HepG2 (cell line): ENCODE results near the gene CYP21A2. TPM values are rescaled to one million over a fixed set of nuclear protein-coding genes. Genes with fewer than 3 reads are reported as not detected.

ENCODE experiments used
- AGO1 ChIP-seq: fragments of 200-400 bp; formaldehyde crosslinking; IDR thresholded peaks from 2 replicates; pipeline ENCODE4 v1.6.1; 2017; ENCODE audit warnings: mild to moderate bottlenecking, low read depth, low read length, moderate library complexity; ENCODE audit not compliant: poor library complexity, severe bottlenecking
- ATF7-NPFF ChIP-seq: sonication (generic); formaldehyde crosslinking; IDR thresholded peaks from 2 replicates; pipeline ENCODE4 v1.8.1; 2023; ENCODE audit warnings: mild to moderate bottlenecking, low read depth, missing genetic modification reagents, moderate library complexity
- CSRNP2 ChIP-seq: sonication (generic); formaldehyde crosslinking; conservative IDR thresholded peaks from 2 replicates; pipeline ENCODE4 v1.8.0; 2022; ENCODE audit warnings: low read depth, missing genetic modification reagents
- GATA4 ChIP-seq: sonication (generic); IDR thresholded peaks from 2 replicates; pipeline ENCODE4 v1.6.1; 2016; ENCODE audit warnings: antibody characterized with exemption, low read depth, borderline replicate concordance
- GTF3A ChIP-seq: sonication (generic); formaldehyde crosslinking; conservative IDR thresholded peaks from 2 replicates; pipeline ENCODE4 v1.4.0; 2020; ENCODE audit warnings: mild to moderate bottlenecking, missing genetic modification reagents
- HMG20B ChIP-seq: conservative IDR thresholded peaks from 2 replicates; pipeline ENCODE4 v1.6.1; 2016; ENCODE audit warnings: missing genetic modification reagents, missing compliant biosample characterization
- ISL2 ChIP-seq: sonication (generic); formaldehyde crosslinking; IDR thresholded peaks from 2 replicates; pipeline ENCODE4 v1.5.0; 2020; ENCODE audit warnings: missing genetic modification reagents
- LCORL ChIP-seq, 2 experiments: fragments of 450-650 bp in 1 of 2; sonication (generic) in 1 of 2; formaldehyde crosslinking in 1 of 2; IDR thresholded peaks; 2 replicates each; pipeline versions ENCODE4 v1.5.0 to v1.6.1; 2017 to 2020; ENCODE audit warnings: antibody characterized with exemption in 1 of 2, missing genetic modification reagents in 1 of 2
- ZHX2 ChIP-seq, 2 experiments: sonication (generic) in 1 of 2; formaldehyde crosslinking in 1 of 2; IDR thresholded peaks; 2 replicates each; pipeline versions ENCODE4 v1.6.1 to v1.9.0; 2014 to 2022; ENCODE audit warnings: antibody characterized with exemption in 1 of 2, borderline replicate concordance in 1 of 2, inconsistent platforms in 1 of 2, low read depth in 1 of 2, missing genetic modification reagents in 1 of 2
- ZMYM3 ChIP-seq: sonication (generic); formaldehyde crosslinking; IDR thresholded peaks from 2 replicates; pipeline ENCODE4 v1.5.1; 2020; ENCODE audit warnings: mild to moderate bottlenecking, missing genetic modification reagents
- ZNF329 ChIP-seq: sonication (generic); formaldehyde crosslinking; IDR thresholded peaks from 2 replicates; pipeline ENCODE4 v1.9.0; 2021; ENCODE audit warnings: low read depth, mild to moderate bottlenecking, missing genetic modification reagents
- ZNF362 ChIP-seq: sonication (generic); formaldehyde crosslinking; IDR thresholded peaks from 2 replicates; pipeline ENCODE4 v1.4.0; 2020; ENCODE audit warnings: missing genetic modification reagents, mild to moderate bottlenecking, borderline replicate concordance
- ZNF597 ChIP-seq: sonication (generic); formaldehyde crosslinking; IDR thresholded peaks from 2 replicates; pipeline ENCODE4 v1.5.0; 2020; ENCODE audit warnings: missing genetic modification reagents
- ZNF746 ChIP-seq: sonication (generic); formaldehyde crosslinking; IDR thresholded peaks from 2 replicates; pipeline ENCODE4 v1.8.0; 2022; ENCODE audit warnings: mild to moderate bottlenecking, missing genetic modification reagents
- ZNF75D ChIP-seq: sonication (generic); formaldehyde crosslinking; IDR thresholded peaks from 2 replicates; pipeline ENCODE4 v1.8.1; 2023; ENCODE audit warnings: missing genetic modification reagents, mild to moderate bottlenecking, borderline replicate concordance
- polyA plus RNA-seq, 8 experiments: library from polyadenylated mRNA; depleted of rRNA in 3 of 8; stranded (reverse) in 7 of 8; unstranded in 1 of 8; fragments of >200 nt; fragmentation: Illumina TruSeq in 4 of 8; extraction: Trizol in 4 of 8; gene quantifications; 2 replicates each; pipeline versions ENCODE4 v1.2.1 to v1.2.3, GENCODE V29; 2011 to 2016; ENCODE audit warnings: low read depth in 4 of 8, missing spikeins in 1 of 8, mixed read lengths in 1 of 8; ENCODE audit not compliant: insufficient read depth in 1 of 8
- total RNA-seq, 5 experiments: library from RNA; depleted of rRNA; stranded (reverse); fragments of >200 nt; fragmentation: Illumina TruSeq; extraction: Trizol; gene quantifications; 2 replicates each; pipeline ENCODE4 v1.2.3, GENCODE V29; 2016; ENCODE audit warnings: low read depth in 1 of 5

Gene CYP21A2
- total and polyA plus RNA-seq, 2 of the 13 experiments (the other 11 are each of a cell fraction or from before 2014, with no cell fraction given): 1.5 to 6.3 TPM

GRCh38 chr6:32047855-32048766, 9.9 kb downstream of the CYP21A2 start (continued):
- no peak for TF ChIP-seq ZNF597
- no peak for TF ChIP-seq LCORL (IDR thresholded peaks at IDR 0.05)
- TF ChIP-seq LCORL (CRISPR knock-in tag; IDR thresholded peaks at IDR 0.05): peak; percentile 94
- TF ChIP-seq ZHX2 (IDR thresholded peaks at IDR 0.05; ENCODE audit: low read depth): peak; percentile 35; the same call in 1 of the 2 replicates
- no peak for TF ChIP-seq ZHX2 (CRISPR knock-in tag; IDR thresholded peaks at IDR 0.05; ENCODE audit: borderline replicate concordance)
- TF ChIP-seq ZNF362 (CRISPR knock-in tag): no peak
- peak; percentile 92 for TF ChIP-seq ZMYM3 (CRISPR knock-in tag)
- no peak for TF ChIP-seq HMG20B (CRISPR knock-in tag)
- no peak; the same call in 1 of the 2 replicates for TF ChIP-seq GTF3A (CRISPR knock-in tag)
- TF ChIP-seq GATA4: 0 out of 2 replicates have a peak, but pooled peaks have one; percentile 16
- peak; percentile 75 for TF ChIP-seq ATF7-NPFF (CRISPR knock-in tag)
- peak; percentile 78 for TF ChIP-seq AGO1
- peak; percentile 52; the same call in 1 of the 2 replicates for TF ChIP-seq ZNF746 (CRISPR knock-in tag)
- TF ChIP-seq ZNF75D (CRISPR knock-in tag): no peak
- TF ChIP-seq ZNF329 (CRISPR knock-in tag): no peak
- no peak for TF ChIP-seq CSRNP2 (CRISPR knock-in tag)
- TF ChIP-seq ISL2 (CRISPR knock-in tag): peak; percentile 74
